Inflammatory macrophage treated with lipopolysaccharide for 1 hour (primary cell): Measurements from ENCODE around the gene RAD51B.

Experiments
- DNase-seq, 2 donors: peaks; one replicate each; pipeline ENCODE4 v3.0.0-alpha.2; 2020 to 2022

RAD51B gene

DNA sequence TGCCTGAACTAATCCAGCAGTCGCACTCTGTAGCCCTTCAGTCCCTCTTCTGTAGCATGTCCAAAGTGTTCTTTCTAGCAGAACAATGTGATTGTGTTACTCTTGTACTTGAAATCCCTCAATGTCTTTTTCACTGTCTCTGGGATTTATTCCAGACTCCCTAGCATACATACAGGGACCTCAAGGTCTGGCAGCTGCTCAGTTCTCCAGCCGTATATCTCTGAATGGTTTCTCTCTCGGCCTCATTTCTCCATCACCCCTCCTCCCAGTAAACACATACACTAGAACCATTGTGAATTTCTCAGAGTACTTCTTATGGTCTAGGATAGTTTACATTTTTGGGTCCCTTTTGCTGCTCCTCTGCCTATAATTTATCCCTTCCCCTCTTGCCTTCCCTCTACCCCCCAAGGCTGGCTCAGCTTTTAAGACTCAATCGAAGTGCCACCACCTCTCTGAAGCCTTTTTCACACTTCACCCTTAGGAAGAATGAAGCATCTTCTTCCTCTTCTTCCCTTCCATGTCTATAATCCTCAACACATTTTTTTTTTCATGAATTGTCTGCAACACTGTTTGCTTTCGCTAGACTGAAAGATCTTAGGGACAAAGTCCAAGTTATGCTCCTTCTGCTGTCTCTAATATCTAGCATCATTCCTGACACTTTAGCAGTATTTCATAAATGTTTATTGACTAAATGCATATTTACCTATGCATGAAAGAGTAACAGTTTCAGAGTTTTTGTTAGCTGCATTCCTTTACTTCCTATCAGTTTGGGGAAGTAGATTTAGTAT lies 527.2 kb downstream of the RAD51B start:
- DNase-seq, result no peak

GRCh38 chr14:68349900-68350629 lies 530.5 kb downstream of the RAD51B start:
- no peak for DNase-seq

- DNase-seq, result no peak
Observed at GRCh38 chr14:68355415-68355814, 535.8 kb downstream of the RAD51B start.

DNA sequence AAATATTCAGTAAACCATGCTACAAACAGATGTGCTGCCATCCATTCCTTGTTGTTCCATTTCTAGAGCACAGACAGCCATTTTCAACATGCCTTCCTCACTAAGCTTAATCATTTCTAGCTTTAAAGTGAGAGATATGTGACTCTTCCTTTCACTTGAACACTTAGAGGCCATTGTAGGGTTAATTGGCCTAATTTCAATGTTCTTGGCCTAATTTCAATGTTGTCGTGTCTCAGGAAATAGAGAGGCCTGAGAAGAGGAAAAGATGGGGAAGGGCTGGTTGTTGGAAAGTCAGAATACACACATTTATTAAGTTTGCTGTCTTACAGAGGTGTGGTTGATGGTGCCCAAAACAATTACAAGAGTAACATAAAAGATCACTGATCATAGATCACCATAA lies 538.2 kb downstream of the RAD51B start:
- DNase-seq, result no peak

DNA sequence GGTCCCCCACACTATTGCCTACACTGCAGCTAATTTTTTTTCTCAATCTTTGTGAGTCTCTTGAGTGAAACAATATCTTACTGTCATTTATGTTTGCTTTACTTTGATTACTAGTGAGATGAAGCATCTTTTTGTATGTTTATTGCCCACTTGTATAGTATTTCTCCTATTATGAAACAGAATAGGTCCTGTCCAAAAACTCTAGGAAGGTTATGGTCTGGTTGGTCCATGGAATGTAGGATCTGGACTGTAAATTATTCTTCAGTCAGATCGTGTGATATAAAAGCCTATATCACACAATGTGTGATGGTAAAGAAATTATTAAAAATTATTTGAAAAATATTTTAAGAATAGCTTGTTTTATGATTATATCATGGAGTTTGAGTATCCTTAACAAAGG lies 538.9 kb downstream of the RAD51B start:
- no peak for DNase-seq

GRCh38 chr14:68359022-68359836 lies 539.6 kb downstream of the RAD51B start:
- DNase-seq, result no peak

DNA sequence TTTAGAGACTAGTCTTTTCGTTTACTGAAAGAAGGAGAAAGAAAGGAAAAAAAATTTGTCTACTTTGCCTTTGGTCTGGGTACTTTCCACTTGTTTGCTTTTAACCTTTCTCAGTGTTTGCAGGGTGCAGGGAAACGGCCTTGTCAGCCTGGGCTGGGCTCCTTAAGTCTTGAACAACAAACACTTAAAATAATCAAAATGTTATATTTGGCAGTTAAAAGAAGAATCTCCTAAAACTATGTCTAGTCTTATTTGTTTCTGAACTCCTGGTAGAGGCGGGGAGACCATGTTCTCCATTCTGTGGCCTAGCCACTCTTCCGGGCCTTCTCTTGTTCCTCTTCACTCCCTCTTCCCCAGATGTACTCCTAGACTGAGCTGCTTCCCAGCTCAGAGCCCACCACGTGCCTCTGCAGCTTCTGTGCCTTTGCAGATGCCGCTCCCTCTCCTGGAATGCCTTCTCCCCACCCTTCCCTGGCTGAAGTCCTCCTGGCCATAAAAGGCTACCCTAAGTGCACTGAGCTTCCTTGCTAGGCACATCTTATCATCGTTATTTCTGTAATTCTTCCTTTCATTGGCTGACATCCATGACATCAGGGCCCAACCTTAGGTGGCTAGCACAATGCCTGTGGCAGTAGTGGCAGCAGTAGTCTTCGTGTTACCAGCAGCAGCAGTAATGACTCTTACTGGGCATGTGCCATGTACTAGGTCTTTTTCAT lies 540.4 kb downstream of the RAD51B start:
- DNase-seq, result peak; percentile 11 to 28

DNA sequence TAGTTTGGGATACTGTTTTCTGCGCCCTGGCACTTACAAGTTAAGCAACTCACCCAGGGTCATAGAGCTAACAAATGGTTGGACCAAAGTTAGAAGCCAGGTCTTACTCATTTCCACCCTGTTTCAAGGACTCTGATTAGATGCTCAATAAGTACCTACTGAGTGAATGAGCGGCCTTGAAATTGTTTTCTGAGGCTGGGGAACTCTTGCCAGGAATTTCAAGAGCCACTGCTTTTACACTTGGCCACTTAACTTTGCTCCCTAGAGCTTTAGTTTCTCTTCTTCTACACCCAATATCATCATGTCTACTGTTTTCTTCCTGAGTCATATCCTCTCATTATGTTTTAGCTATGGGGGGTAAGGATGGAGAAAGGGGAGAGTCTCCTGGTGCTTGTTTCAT lies 541.7 kb downstream of the RAD51B start:
- DNase-seq, result no peak

- peak; percentile 86 to 88 for DNase-seq
Observed at GRCh38 chr14:68362846-68363245, 543.3 kb downstream of the RAD51B start.

DNA sequence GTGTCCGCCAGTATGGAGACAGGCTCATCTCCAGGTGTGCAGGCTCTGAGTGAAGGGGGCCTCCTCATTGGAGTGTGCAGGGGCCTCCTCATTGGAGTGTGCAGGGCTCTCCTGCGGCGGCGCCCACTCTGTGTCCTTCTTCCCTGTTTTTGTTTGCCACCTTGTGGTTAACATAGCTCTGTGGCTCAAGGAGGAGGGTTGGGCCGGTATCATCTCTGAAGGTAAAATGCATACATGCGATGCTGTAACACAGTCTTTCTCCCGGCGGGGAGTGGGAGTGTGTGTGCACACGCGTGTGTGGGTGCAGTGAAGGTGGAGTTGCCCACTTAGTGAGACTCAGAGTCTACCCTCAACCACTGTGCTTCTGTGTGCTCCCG lies 543.9 kb downstream of the RAD51B start:
- peak in 1 of 2 donors; percentile 46 for DNase-seq

DNA sequence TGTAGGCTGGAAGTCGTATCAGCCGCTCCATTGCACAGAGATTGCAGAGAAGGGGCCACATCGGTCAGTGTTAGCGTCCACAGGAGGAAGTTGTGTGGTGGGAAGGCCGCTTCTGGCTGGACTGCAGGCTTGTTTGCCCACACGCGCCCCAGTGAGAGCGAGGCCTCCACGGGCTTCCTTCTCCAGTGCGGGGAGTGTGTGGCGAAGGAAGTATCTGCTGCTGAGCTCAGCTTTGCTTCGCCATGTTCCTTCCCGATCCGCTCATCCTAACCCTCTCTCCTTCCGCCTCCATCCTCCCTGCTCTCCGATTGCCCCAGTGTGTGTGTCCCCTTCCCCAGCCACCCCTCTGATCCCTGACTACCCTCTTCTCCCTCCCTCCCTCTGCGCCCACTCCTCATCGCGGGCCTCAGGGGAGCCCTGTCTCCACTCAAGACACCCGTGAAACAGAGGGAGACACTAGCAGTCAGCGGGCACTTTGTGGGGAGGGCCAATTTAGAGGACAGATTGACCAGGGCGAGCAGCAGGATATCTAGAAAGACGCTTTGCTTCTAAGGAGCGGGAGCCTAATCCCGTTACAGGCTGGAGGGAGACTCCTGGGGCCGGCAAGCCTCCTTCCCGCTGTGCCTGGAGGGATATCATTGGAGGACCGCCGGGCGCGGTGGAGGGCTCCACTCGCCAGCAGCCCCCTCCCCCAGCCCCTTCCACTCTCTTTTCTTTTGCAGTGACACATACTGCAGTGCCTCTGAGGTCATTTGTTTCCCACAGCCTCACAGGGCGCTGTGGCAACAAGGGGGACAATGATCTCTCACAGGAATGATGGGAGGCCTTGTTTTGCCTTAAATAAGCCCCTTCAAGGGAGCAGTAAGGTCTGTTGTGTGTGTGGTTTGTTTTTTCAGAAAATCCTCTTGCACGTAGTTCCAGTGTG lies 544.5 kb downstream of the RAD51B start:
- DNase-seq, result peak; percentile 62 to 82

- DNase-seq, result no peak
Observed at GRCh38 chr14:68364792-68365192, 545.2 kb downstream of the RAD51B start.

- no peak for DNase-seq
Observed at GRCh38 chr14:68365228-68365627, 545.6 kb downstream of the RAD51B start.

- no peak for DNase-seq
Observed at GRCh38 chr14:68366656-68367055, 547.1 kb downstream of the RAD51B start.

DNA sequence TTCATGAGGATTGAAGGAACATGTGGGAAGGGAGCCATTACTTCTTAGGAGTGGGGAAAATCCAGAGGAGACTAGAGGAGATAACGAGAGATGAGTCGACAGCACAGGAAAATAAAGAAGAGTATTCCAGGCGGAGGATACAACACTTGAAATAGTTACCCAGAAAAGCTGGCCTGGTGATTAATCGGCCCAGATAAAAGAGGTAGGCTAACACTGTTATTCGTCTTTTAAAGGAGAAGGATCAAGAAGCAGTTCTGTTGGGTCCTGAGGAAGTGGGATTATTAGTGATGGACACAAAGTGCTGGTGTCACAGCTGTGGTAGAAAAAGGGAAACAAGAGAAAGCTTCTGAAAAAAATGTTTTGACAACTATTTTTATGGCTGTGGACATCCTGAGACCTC lies 548.0 kb downstream of the RAD51B start:
- DNase-seq, result peak; percentile 32 to 38

GRCh38 chr14:68368850-68369249 lies 549.3 kb downstream of the RAD51B start:
- DNase-seq, result no peak

DNA sequence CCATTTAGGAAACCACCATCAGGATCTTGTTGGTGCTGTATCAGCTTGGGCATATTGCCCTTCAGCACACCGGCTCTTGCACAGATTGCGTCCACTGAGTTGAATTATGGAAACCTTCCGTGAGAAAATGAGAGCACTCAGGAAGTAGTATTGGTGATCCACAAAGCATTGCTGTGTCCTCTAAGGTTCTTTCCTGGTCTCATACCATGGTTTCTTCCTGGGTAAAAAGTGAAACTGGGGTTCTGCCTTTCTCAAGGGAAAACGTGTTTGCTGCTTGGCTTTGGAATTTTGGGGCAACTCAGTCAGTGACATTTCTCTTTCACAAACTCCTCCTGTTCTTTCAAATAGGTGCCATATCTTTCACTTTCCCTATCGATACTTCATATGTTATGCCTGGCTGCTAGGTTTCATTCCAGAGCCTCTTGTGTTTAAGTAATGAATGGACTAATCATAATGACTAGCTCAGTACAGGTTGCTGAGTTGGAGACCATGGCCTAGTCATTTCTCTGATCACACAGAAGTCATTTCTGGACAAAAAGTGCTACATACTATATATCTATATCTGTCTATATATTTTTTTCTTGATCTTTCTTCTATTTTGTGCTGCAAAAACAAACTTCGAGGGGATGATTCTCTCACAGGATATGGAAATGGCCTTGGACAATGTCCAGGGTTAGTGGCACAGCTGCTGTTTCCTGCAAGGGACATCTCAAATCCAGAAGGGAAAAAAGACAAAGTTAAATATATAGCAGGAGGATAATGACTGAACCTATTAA lies 549.9 kb downstream of the RAD51B start:
- DNase-seq, result no peak

GRCh38 chr14:68370057-68370360 lies 550.4 kb downstream of the RAD51B start:
- DNase-seq, result no peak

- DNase-seq, result no peak
Observed at GRCh38 chr14:68372368-68372767, 552.8 kb downstream of the RAD51B start.

- no peak for DNase-seq
Observed at GRCh38 chr14:68373124-68373646, 553.6 kb downstream of the RAD51B start.
